Endothelial cell of umbilical vein (primary cell): ENCODE results near the gene ZNF264. TPM values are rescaled to one million over a fixed set of nuclear protein-coding genes. Genes with fewer than 3 reads are reported as not detected.
"Not testable (repeated sequence)": the region's sequence is repeated elsewhere in the genome, so short reads cannot be mapped to it uniquely, and the experiment has no call there.

ENCODE experiments used
- BruUV-seq: library from RNA; stranded (reverse); fragments of 400-500 nt; replicated peaks from 2 replicates; lab custom pipeline; 2021; lab: Mats Ljungman, UMichigan
- CTCF ChIA-PET: fragments of 300-600, 350-600 bp; sonication (Branson Sonifier 250); formaldehyde crosslinking; loops from one replicate; lab custom pipeline; 2021; ENCODE audit warnings: antibody characterized with exemption, inconsistent platforms; lab: Charles Lee
- POLR2A ChIA-PET: fragments of 300-600, 350-600 bp; sonication (Branson Sonifier 250); formaldehyde crosslinking; loops from one replicate; lab custom pipeline; 2021; ENCODE audit warnings: antibody characterized with exemption, inconsistent platforms; lab: Charles Lee
- DNase-seq: peaks from one replicate; pipeline ENCODE4 v3.0.0-alpha.2; 2011; ENCODE audit warnings: low read depth, low spot score
- FAIRE-seq: peaks from 2 replicates; lab custom pipeline; 2011; peaks lifted over from hg19 to GRCh38; lab: Jason Lieb, UNC
- H2AFZ ChIP-seq: 2 replicates; pipeline ENCODE4 v1.6.0; 2012; ENCODE audit warnings: low read depth, low read length, control low read depth, inconsistent platforms
- H3K27ac ChIP-seq: 2 replicates; pipeline ENCODE4 v1.5.1; 2011; ENCODE audit warnings: low read depth, mild to moderate bottlenecking, control low read depth, low read length, moderate library complexity; ENCODE audit not compliant: insufficient read depth
- H3K27me3 ChIP-seq, 2 experiments: 2 replicates each; pipeline versions ENCODE4 v1.6.0 to v1.6.1; 2011; ENCODE audit warnings: low read length in 2 of 2, mixed read lengths in 1 of 2; ENCODE audit not compliant: control insufficient read depth in 2 of 2, insufficient read depth in 2 of 2
- H3K36me3 ChIP-seq, 2 experiments: 2 replicates in 1 of 2; 3 replicates in 1 of 2; pipeline ENCODE4 v1.5.1; 2011; ENCODE audit warnings: low read length in 2 of 2, mild to moderate bottlenecking in 1 of 2, moderate library complexity in 1 of 2; ENCODE audit not compliant: control insufficient read depth in 2 of 2, insufficient read depth in 2 of 2; ENCODE audit errors: extremely low read depth in 1 of 2
- H3K4me1 ChIP-seq: 3 replicates; pipeline ENCODE4 v1.5.1; 2011; ENCODE audit warnings: mild to moderate bottlenecking, low read length; ENCODE audit not compliant: control insufficient read depth, insufficient read depth; ENCODE audit errors: extremely low read depth
- H3K4me2 ChIP-seq: 2 replicates; pipeline ENCODE4 v1.6.1; 2011; ENCODE audit warnings: low read length, control low read depth, mixed read lengths; ENCODE audit not compliant: insufficient read depth
- H3K4me3 ChIP-seq, 3 experiments: fragments of 200-600 bp in 1 of 3; sonication (generic), shearing (Covaris generic) in 1 of 3; replicated peaks in 1 of 3; 2 replicates each; pipeline ENCODE4 v1.5.1; 2011 to 2016; ENCODE audit warnings: control low read depth in 3 of 3, low read length in 3 of 3, mild to moderate bottlenecking in 2 of 3, inconsistent platforms in 1 of 3, low read depth in 1 of 3, moderate library complexity in 1 of 3; ENCODE audit not compliant: insufficient read depth in 1 of 3
- H3K79me2 ChIP-seq: 2 replicates; pipeline ENCODE4 v1.6.0; 2012; ENCODE audit warnings: low read length, inconsistent platforms; ENCODE audit not compliant: control insufficient read depth, insufficient read depth
- H3K9ac ChIP-seq: replicated peaks from 2 replicates; pipeline ENCODE3; 2011; ENCODE audit warnings: low read length, control low read depth; ENCODE audit not compliant: insufficient read depth; ENCODE audit errors: extremely low read depth
- H3K9me1 ChIP-seq: replicated peaks from 3 replicates; pipeline ENCODE4 v1.6.0; 2011; ENCODE audit warnings: mild to moderate bottlenecking, low read length; ENCODE audit not compliant: control insufficient read depth, insufficient read depth; ENCODE audit errors: extremely low read depth
- H3K9me3 ChIP-seq: replicated peaks from 2 replicates; pipeline ENCODE4 v1.5.1; 2012; ENCODE audit warnings: low read length, inconsistent platforms; ENCODE audit not compliant: control insufficient read depth, insufficient read depth
- H4K20me1 ChIP-seq: replicated peaks from 2 replicates; pipeline ENCODE3; 2011; ENCODE audit warnings: mild to moderate bottlenecking, low read length; ENCODE audit not compliant: control insufficient read depth, insufficient read depth; ENCODE audit errors: extremely low read depth
- EZH2 ChIP-seq: IDR thresholded peaks from 2 replicates; pipeline ENCODE4 v1.6.1; 2012; ENCODE audit warnings: borderline replicate concordance, low read depth, mild to moderate bottlenecking, moderate library complexity, low read length, inconsistent platforms; ENCODE audit not compliant: severe bottlenecking
- FOS ChIP-seq: IDR thresholded peaks from 2 replicates; pipeline ENCODE4 v1.6.1; 2011; ENCODE audit warnings: mild to moderate bottlenecking, low read length, moderate library complexity, borderline replicate concordance; ENCODE audit not compliant: insufficient read depth
- GATA2 ChIP-seq: IDR thresholded peaks from 2 replicates; pipeline ENCODE4 v1.7.0; 2011; ENCODE audit warnings: low read depth, mild to moderate bottlenecking, moderate library complexity, mixed read lengths, low read length; ENCODE audit not compliant: insufficient read length, insufficient read depth
- JUN ChIP-seq: IDR thresholded peaks from 2 replicates; pipeline ENCODE4 v1.6.1; 2011; ENCODE audit warnings: borderline replicate concordance, low read depth; ENCODE audit not compliant: insufficient read length, insufficient read depth
- MAX ChIP-seq: IDR thresholded peaks from 2 replicates; pipeline ENCODE4 v1.6.1; 2011; ENCODE audit not compliant: insufficient read depth, insufficient read length
- MYC ChIP-seq: IDR thresholded peaks from one replicate; pipeline ENCODE4 v1.6.1; 2011; ENCODE audit warnings: mild to moderate bottlenecking, low read depth, low read length
- POLR2A ChIP-seq: IDR thresholded peaks from 2 replicates; pipeline ENCODE4 v1.6.1; 2012; ENCODE audit warnings: low read depth, mild to moderate bottlenecking, control low read depth, low read length
- POLR2AphosphoS5 ChIP-seq: IDR thresholded peaks from 2 replicates; pipeline ENCODE4 v1.6.1; 2012; ENCODE audit warnings: low read depth, mild to moderate bottlenecking, control low read depth, low read length, moderate library complexity; ENCODE audit not compliant: insufficient read depth
- dilution Hi-C: fragments of 300-500 bp; cut with MboI; formaldehyde crosslinking; loops from one replicate; pipeline ENCODE4 v1.15.0; 2019; ENCODE audit warnings: low sequenced_read_pairs; ENCODE audit not compliant: extremely low pct_ligation_motif_present
- intact Hi-C: fragments of 100-400 bp; cut with micrococcal nuclease; formaldehyde crosslinking; loops from one replicate; pipeline ENCODE4 v1.10.0; 2022
- polyA plus RNA-seq, 4 experiments: library from polyadenylated mRNA; depleted of rRNA in 3 of 4; stranded (reverse) in 3 of 4; unstranded in 1 of 4; fragments of >200 nt; gene quantifications; 2 replicates each; pipeline versions ENCODE4 v1.2.1 to v1.2.3, GENCODE V29; 2011 to 2012; ENCODE audit warnings: missing spikeins in 1 of 4
- total RNA-seq: library from RNA; stranded (reverse); gene quantifications from 2 replicates; pipeline ENCODE4 v1.2.3, GENCODE V29; 2021
- TF ChIP-seq, protein P1 (sequence below), 2 donors: IDR thresholded peaks; 1 replicate in 1 of 2; 2 replicates in 1 of 2; pipeline ENCODE4 v1.5.1; 2011; ENCODE audit warnings: low read length in 2 of 2, mild to moderate bottlenecking in 2 of 2, moderate library complexity in 2 of 2, control low read depth in 1 of 2, inconsistent platforms in 1 of 2, low read depth in 1 of 2; ENCODE audit not compliant: insufficient read depth in 1 of 2; ENCODE audit errors: extremely low read depth in 1 of 2

ZNF264 gene
- total and polyA plus RNA-seq, 2 donors (not counting 3 experiments of a cell fraction or from before 2014, with no cell fraction given) = 4.4 to 20.5 TPM

DNA sequence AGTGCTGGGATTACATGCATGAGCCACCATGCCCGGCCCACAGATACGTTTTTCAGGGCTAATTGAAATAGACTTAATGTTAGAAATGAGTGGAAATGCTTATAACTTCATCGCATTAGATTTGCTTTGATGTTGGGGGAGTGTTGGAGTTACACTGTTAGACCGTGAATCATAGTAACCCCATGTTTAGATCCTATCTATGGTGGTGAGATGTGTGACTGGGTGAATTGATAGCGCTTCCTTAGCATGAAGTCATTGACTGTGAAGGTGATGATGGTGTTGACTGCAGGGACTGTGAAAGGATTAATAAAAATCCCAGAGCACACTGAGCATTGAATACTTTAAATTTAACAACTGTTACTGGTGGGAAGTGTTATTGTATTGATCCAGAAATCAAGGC lies 1.7 kb downstream of the ZNF264 start:
- Histone ChIP-seq H3K4me2 (peak overlapping the region; percentile 80), H3K9ac (no peak overlapping the region), H3K27me3 (no peaks in the 10 kb centered on the region), H3K9me1 (no peaks in the 10 kb centered on the region), H2AFZ (no peak overlapping the region), H4K20me1 (no peaks in the 10 kb centered on the region), H3K27ac (no peak overlapping the region), H3K36me3 (peaks cover 8 to 25% of the 10 kb centered on the region in 2 experiments), H3K79me2 (peaks cover 26% of the 10 kb centered on the region), H3K9me3 (no peaks in the 10 kb centered on the region), H3K4me3 (no peak overlapping the region), H3K4me1 (peaks cover 3% of the 10 kb centered on the region)
- BruUV-seq = no TSS peak
- CTCF ChIA-PET = no interaction called here
- dilution Hi-C loops (no loop called here), intact Hi-C loops (no loop called here)
- POLR2A ChIA-PET = no interaction called here
- no peak for FAIRE-seq
- TF ChIP-seq, protein P1, sequence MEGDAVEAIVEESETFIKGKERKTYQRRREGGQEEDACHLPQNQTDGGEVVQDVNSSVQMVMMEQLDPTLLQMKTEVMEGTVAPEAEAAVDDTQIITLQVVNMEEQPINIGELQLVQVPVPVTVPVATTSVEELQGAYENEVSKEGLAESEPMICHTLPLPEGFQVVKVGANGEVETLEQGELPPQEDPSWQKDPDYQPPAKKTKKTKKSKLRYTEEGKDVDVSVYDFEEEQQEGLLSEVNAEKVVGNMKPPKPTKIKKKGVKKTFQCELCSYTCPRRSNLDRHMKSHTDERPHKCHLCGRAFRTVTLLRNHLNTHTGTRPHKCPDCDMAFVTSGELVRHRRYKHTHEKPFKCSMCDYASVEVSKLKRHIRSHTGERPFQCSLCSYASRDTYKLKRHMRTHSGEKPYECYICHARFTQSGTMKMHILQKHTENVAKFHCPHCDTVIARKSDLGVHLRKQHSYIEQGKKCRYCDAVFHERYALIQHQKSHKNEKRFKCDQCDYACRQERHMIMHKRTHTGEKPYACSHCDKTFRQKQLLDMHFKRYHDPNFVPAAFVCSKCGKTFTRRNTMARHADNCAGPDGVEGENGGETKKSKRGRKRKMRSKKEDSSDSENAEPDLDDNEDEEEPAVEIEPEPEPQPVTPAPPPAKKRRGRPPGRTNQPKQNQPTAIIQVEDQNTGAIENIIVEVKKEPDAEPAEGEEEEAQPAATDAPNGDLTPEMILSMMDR (IDR thresholded peaks at IDR 0.05; ENCODE audit: extremely low read depth in 1 of 2, insufficient read depth in 1 of 2, low read depth in 1 of 2, low read length in 2 of 2) = no peak
- TF ChIP-seq GATA2 (no peak), EZH2 (no peak), MAX (no peak), POLR2A (no peak), POLR2AphosphoS5 (no peak), FOS (no peak), JUN (no peak), MYC (no peak)
- DNase-seq = no peak

DNA sequence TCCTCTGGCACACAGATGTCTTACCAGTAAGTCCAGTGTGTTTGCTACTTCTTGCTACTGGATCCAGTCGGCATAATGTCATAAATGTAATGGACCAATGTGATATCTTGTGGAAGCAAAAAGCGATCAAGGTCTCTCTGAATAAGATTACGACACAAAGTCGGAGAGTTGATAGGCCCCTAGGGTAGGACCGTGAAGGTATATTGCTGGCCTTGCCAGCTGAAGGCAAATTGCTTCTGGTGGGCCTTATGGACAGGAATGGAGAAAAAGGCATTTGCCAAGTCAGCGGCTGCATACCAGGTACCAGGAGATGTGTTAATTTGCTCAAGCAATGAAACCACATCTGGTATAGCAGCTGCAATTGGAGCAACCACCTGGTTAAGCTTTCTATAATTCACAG lies 6.6 kb downstream of the ZNF264 start:
- H3K4me3 ChIP-seq, CTCF ChIA-PET, H3K9me3 ChIP-seq, H2AFZ ChIP-seq, H3K9me1 ChIP-seq, H3K27ac ChIP-seq, BruUV-seq, H3K4me1 ChIP-seq, DNase-seq, H3K4me2 ChIP-seq, H3K9ac ChIP-seq, dilution Hi-C loops, POLR2A ChIA-PET, H3K27me3 ChIP-seq, FAIRE-seq, intact Hi-C loops, H4K20me1 ChIP-seq: not testable (repeated sequence)
- peaks cover 8 to 34% of the 10 kb centered on the region in 2 experiments for H3K36me3 ChIP-seq
- peaks cover 30% of the 10 kb centered on the region for H3K79me2 ChIP-seq
